Measurements from ENCODE around the gene ETV6. TPM values are rescaled to one million over a fixed set of nuclear protein-coding genes. Genes with fewer than 3 reads are reported as not detected.

ETV6 gene
- polyA plus RNA-seq, 1 donor (not counting 4 experiments of a cell fraction or from before 2014, with no cell fraction given): 5.3 TPM

GRCh38 chr12:11745113-11745512, 95.6 kb downstream of the ETV6 start:
- H3K4me2 ChIP-seq (ENCODE audit: control insufficient read depth, extremely low read depth, insufficient read depth, low read depth, low read length): no peak overlapping the region
- H2AFZ ChIP-seq (ENCODE audit: control insufficient read depth, low read length): no peak overlapping the region
- no peaks in the 10 kb centered on the region for H3K9me1 ChIP-seq (ENCODE audit: control insufficient read depth, extremely low read depth, insufficient read depth, low read length)
- H3K9ac ChIP-seq (ENCODE audit: control insufficient read depth, extremely low read depth, insufficient read depth, low read length): no peak overlapping the region
- peak overlapping the region; percentile 67 for H3K27ac ChIP-seq (ENCODE audit: control insufficient read depth, insufficient read depth, low read length)
- H4K20me1 ChIP-seq (ENCODE audit: control insufficient read depth, extremely low read depth, insufficient read depth, low read length): no peaks in the 10 kb centered on the region
- H3K79me2 ChIP-seq (ENCODE audit: control insufficient read depth, insufficient read depth, low read length): peaks cover 24% of the 10 kb centered on the region
- no peak overlapping the region for H3K4me3 ChIP-seq (ENCODE audit: control insufficient read depth in 2 of 3, extremely low read depth in 1 of 3, insufficient read depth in 2 of 3, low read depth in 1 of 3, low read length in 3 of 3)
- H3K36me3 ChIP-seq (ENCODE audit: control insufficient read depth in 2 of 2, extremely low read depth in 1 of 2, insufficient read depth in 2 of 2, low read length in 2 of 2): no peaks in the 10 kb centered on the region
- H3K9me3 ChIP-seq (ENCODE audit: control insufficient read depth, low read depth, low read length): no peaks in the 10 kb centered on the region
- FAIRE-seq: peak; percentile 48
- H3K4me1 ChIP-seq (ENCODE audit: control insufficient read depth, extremely low read depth, insufficient read depth, low read length): peaks cover 48% of the 10 kb centered on the region
- dilution Hi-C loops (cut with MboI; ENCODE audit: extremely low pct_ligation_motif_present, low sequenced_read_pairs): no loop called here
- TF ChIP-seq CTCF (optimal IDR thresholded peaks at IDR 0.05 in 1 of 3, IDR thresholded peaks at IDR 0.05 in 1 of 3, conservative IDR thresholded peaks at IDR 0.05 in 1 of 3; ENCODE audit: extremely low read depth in 1 of 3, insufficient read depth in 2 of 3, low read length in 3 of 3): no peak
- no peak for TF ChIP-seq EZH2 (IDR thresholded peaks at IDR 0.05; ENCODE audit: low read length)
- no peaks in the 10 kb centered on the region for H3K27me3 ChIP-seq (ENCODE audit: control insufficient read depth, extremely low read depth, insufficient read depth, low read length)
- no peak for DNase-seq (ENCODE audit: low read depth, low spot score)

- peak; percentile 96 for DNase-seq (ENCODE audit: low read depth, low spot score)
- TF ChIP-seq EZH2 (IDR thresholded peaks at IDR 0.05; ENCODE audit: low read length): no peak
- no peak for TF ChIP-seq CTCF (optimal IDR thresholded peaks at IDR 0.05 in 1 of 3, IDR thresholded peaks at IDR 0.05 in 1 of 3, conservative IDR thresholded peaks at IDR 0.05 in 1 of 3; ENCODE audit: extremely low read depth in 1 of 3, insufficient read depth in 2 of 3, low read length in 3 of 3)
- Histone ChIP-seq H3K27ac (ENCODE audit: control insufficient read depth, insufficient read depth, low read length) (peak overlapping the region; percentile 79), H4K20me1 (ENCODE audit: control insufficient read depth, extremely low read depth, insufficient read depth, low read length) (no peaks in the 10 kb centered on the region), H3K9ac (ENCODE audit: control insufficient read depth, extremely low read depth, insufficient read depth, low read length) (peak overlapping the region; percentile 20), H2AFZ (ENCODE audit: control insufficient read depth, low read length) (no peak overlapping the region), H3K9me1 (ENCODE audit: control insufficient read depth, extremely low read depth, insufficient read depth, low read length) (no peaks in the 10 kb centered on the region), H3K79me2 (ENCODE audit: control insufficient read depth, insufficient read depth, low read length) (peaks cover 28% of the 10 kb centered on the region), H3K4me1 (ENCODE audit: control insufficient read depth, extremely low read depth, insufficient read depth, low read length) (peaks cover 42% of the 10 kb centered on the region), H3K4me2 (ENCODE audit: control insufficient read depth, extremely low read depth, insufficient read depth, low read depth, low read length) (peak overlapping the region; percentile 47), H3K27me3 (ENCODE audit: control insufficient read depth, extremely low read depth, insufficient read depth, low read length) (no peaks in the 10 kb centered on the region), H3K4me3 (ENCODE audit: control insufficient read depth in 2 of 3, extremely low read depth in 1 of 3, insufficient read depth in 2 of 3, low read depth in 1 of 3, low read length in 3 of 3) (no peak overlapping the region), H3K9me3 (ENCODE audit: control insufficient read depth, low read depth, low read length) (no peaks in the 10 kb centered on the region), H3K36me3 (ENCODE audit: control insufficient read depth in 2 of 2, extremely low read depth in 1 of 2, insufficient read depth in 2 of 2, low read length in 2 of 2) (no peaks in the 10 kb centered on the region)
- dilution Hi-C loops (cut with MboI; ENCODE audit: extremely low pct_ligation_motif_present, low sequenced_read_pairs): no loop called here
- FAIRE-seq: peak; percentile 100
Observed at GRCh38 chr12:11746024-11746771, 96.7 kb downstream of the ETV6 start.
